Endodermal cell (in vitro differentiated cells): ENCODE measurements around the gene SRP14. TPM values are rescaled to one million over a fixed set of nuclear protein-coding genes. Genes with fewer than 3 reads are reported as not detected.
A peak's percentile ranks its signal among the peaks of the same experiment; 100 is the strongest.

ENCODE experiments used
- DNase-seq: peaks from one replicate; pipeline ENCODE4 v3.0.0-alpha.2; 2017
- H3K27ac ChIP-seq: 2 replicates; pipeline ENCODE4 v1.5.1; 2013; ENCODE audit warnings: mild to moderate bottlenecking, low read depth, low read length, moderate library complexity
- H3K27me3 ChIP-seq: 2 replicates; pipeline ENCODE4 v1.6.1; 2013; ENCODE audit warnings: mild to moderate bottlenecking, low read length, moderate library complexity; ENCODE audit not compliant: insufficient read depth, control insufficient read depth, poor library complexity, severe bottlenecking
- H3K36me3 ChIP-seq: 2 replicates; pipeline ENCODE4 v1.7.0; 2013; ENCODE audit warnings: mild to moderate bottlenecking, low read length, moderate library complexity; ENCODE audit not compliant: control insufficient read depth, insufficient read depth
- H3K4me1 ChIP-seq: one replicate; pipeline ENCODE4 v1.7.0; 2013; ENCODE audit warnings: low read length; ENCODE audit not compliant: control insufficient read depth, insufficient read depth
- H3K4me3 ChIP-seq: 2 replicates; pipeline ENCODE4 v1.5.1; 2013; ENCODE audit warnings: mild to moderate bottlenecking, low read length, moderate library complexity
- H3K9ac ChIP-seq: 2 replicates; pipeline ENCODE4 v1.6.1; 2013; ENCODE audit warnings: mild to moderate bottlenecking, low read length, moderate library complexity; ENCODE audit not compliant: poor library complexity, severe bottlenecking; ENCODE audit errors: extremely low read depth
- H3K9me3 ChIP-seq: 2 replicates; pipeline ENCODE4 v1.6.1; 2013; ENCODE audit warnings: mild to moderate bottlenecking, low read length, moderate library complexity; ENCODE audit not compliant: control insufficient read depth
- H3K27ac Mint-ChIP-seq: 2 replicates; pipeline ENCODE4 v1.8.0; 2020; ENCODE audit warnings: mixed read lengths
- H3K27me3 Mint-ChIP-seq: 2 replicates; pipeline ENCODE4 v1.8.0; 2021; ENCODE audit warnings: mild to moderate bottlenecking, mixed read lengths; ENCODE audit not compliant: insufficient read depth
- H3K36me3 Mint-ChIP-seq: 2 replicates; pipeline ENCODE4 v1.8.0; 2020; ENCODE audit warnings: low read depth, mixed read lengths
- H3K4me1 Mint-ChIP-seq: 2 replicates; pipeline ENCODE4 v1.8.0; 2020; ENCODE audit warnings: mixed read lengths
- H3K4me3 Mint-ChIP-seq: 2 replicates; pipeline ENCODE4 v1.8.0; 2020; ENCODE audit warnings: mild to moderate bottlenecking, moderate library complexity, mixed read lengths
- H3K9me3 Mint-ChIP-seq: 2 replicates; pipeline ENCODE4 v1.8.0; 2020; ENCODE audit warnings: mild to moderate bottlenecking, mixed read lengths
- WGBS, 2 experiments: methylation state at CpG; one replicate each; pipeline versions ENCODE4 v1.1.5 to v1.1.7; 2013; ENCODE audit warnings: missing lambda C conversion rate in 2 of 2, mixed read lengths in 1 of 2; ENCODE audit not compliant: insufficient coverage in 1 of 2, insufficient read length in 1 of 2; 5-methylcytosine and 5-hydroxymethylcytosine counted together
- total RNA-seq, 2 donors: library from RNA; stranded (reverse); fragmentation: NEBNext Ultra II Directional in 1 of 2; extraction: Animal tissue kit (Norgen Biotek cat#: 25700) in 1 of 2; gene quantifications; 2 replicates in 1 of 2; 3 replicates in 1 of 2; pipeline ENCODE4 v1.2.1, GENCODE V29; 2021
- TF ChIP-seq, protein P1 (sequence below): fragments of 200-600 bp; sonication (generic); conservative IDR thresholded peaks from 2 replicates; pipeline ENCODE4 v1.5.0; 2021; ENCODE audit warnings: antibody characterized with exemption, mild to moderate bottlenecking

Gene SRP14
- total RNA-seq, 2 donors from 2014 or later: 237 to 293 TPM

DNA sequence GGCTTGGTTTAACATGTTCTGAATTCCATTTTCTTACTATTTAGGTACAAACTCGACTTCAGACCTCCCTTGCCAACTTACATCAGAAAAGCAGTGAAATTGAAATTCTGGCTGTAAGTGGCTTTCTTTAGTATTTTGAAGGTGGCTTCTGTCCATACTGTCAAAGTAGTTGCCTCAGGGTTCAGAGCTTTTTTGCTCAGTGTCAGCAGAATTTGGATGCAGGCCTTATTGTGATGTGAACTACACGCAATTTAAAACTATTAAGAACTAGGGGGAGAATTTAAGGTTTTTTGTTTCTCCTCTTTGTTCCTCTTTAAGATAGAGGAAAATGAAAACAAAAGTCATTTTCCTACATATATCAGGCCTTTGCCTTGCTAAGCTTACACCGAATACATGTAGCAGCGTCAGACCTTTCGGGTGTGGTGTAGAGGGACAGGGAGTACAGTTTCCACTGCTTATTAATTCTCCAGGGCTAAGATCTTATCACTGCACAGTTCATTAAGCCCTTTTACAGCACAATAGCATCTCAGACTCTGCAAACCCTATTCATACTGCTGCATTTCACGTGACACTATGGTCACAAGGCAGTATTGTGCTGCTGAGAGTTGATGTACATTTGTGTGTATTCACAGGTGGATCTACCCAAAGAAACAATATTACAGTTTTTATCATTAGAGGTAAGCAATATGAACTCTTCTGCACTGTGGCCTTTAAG lies 6.7 kb downstream of the SRP14 start:
- Mint-ChIP-seq H3K36me3 (peaks cover 55% of the 10 kb centered on the region), H3K27me3 (no peaks in the 10 kb centered on the region), H3K4me3 (no peak overlapping the region), H3K9me3 (no peaks in the 10 kb centered on the region), H3K27ac (no peak overlapping the region), H3K4me1 (peaks cover 4% of the 10 kb centered on the region)
- no peak for DNase-seq
- Histone ChIP-seq H3K4me1 (no peaks in the 10 kb centered on the region), H3K36me3 (peaks cover 93% of the 10 kb centered on the region), H3K9me3 (no peaks in the 10 kb centered on the region), H3K27ac (no peak overlapping the region), H3K4me3 (no peak overlapping the region), H3K27me3 (no peaks in the 10 kb centered on the region), H3K9ac (no peak overlapping the region)
- WGBS, 2 experiments: 87 to 95% methylated on average over 4 to 6 of the region's 6 CpGs
- TF ChIP-seq, protein P1, sequence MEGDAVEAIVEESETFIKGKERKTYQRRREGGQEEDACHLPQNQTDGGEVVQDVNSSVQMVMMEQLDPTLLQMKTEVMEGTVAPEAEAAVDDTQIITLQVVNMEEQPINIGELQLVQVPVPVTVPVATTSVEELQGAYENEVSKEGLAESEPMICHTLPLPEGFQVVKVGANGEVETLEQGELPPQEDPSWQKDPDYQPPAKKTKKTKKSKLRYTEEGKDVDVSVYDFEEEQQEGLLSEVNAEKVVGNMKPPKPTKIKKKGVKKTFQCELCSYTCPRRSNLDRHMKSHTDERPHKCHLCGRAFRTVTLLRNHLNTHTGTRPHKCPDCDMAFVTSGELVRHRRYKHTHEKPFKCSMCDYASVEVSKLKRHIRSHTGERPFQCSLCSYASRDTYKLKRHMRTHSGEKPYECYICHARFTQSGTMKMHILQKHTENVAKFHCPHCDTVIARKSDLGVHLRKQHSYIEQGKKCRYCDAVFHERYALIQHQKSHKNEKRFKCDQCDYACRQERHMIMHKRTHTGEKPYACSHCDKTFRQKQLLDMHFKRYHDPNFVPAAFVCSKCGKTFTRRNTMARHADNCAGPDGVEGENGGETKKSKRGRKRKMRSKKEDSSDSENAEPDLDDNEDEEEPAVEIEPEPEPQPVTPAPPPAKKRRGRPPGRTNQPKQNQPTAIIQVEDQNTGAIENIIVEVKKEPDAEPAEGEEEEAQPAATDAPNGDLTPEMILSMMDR: no peak

GRCh38 chr15:40031300-40031699 lies 7.7 kb downstream of the SRP14 start:
- Histone ChIP-seq H3K36me3 (peaks cover 91% of the 10 kb centered on the region), H3K4me1 (no peaks in the 10 kb centered on the region), H3K4me3 (no peak overlapping the region), H3K9ac (no peak overlapping the region), H3K27ac (no peak overlapping the region), H3K27me3 (no peaks in the 10 kb centered on the region), H3K9me3 (no peaks in the 10 kb centered on the region)
- Mint-ChIP-seq H3K4me1 (no peaks in the 10 kb centered on the region), H3K36me3 (peaks cover 53% of the 10 kb centered on the region), H3K27ac (no peak overlapping the region), H3K9me3 (no peaks in the 10 kb centered on the region), H3K27me3 (no peaks in the 10 kb centered on the region), H3K4me3 (no peak overlapping the region)
- DNase-seq: no peak
- WGBS, 2 experiments: 91 to 100% methylated on average over 1 of the region's 3 CpGs
- TF ChIP-seq, protein P1: no peak

GRCh38 chr15:40029979-40030893 lies 8.7 kb downstream of the SRP14 start:
- no peaks in the 10 kb centered on the region for H3K9me3 ChIP-seq
- DNase-seq: peak; percentile 84
- H3K4me1 Mint-ChIP-seq: no peaks in the 10 kb centered on the region
- no peak overlapping the region for H3K27ac Mint-ChIP-seq
- H3K27ac ChIP-seq: no peak overlapping the region
- TF ChIP-seq, protein P1: peak; percentile 89
- peaks cover 90% of the 10 kb centered on the region for H3K36me3 ChIP-seq
- no peak overlapping the region for H3K4me3 Mint-ChIP-seq
- H3K9me3 Mint-ChIP-seq: no peaks in the 10 kb centered on the region
- H3K4me3 ChIP-seq: no peak overlapping the region
- no peaks in the 10 kb centered on the region for H3K27me3 ChIP-seq
- H3K27me3 Mint-ChIP-seq: no peaks in the 10 kb centered on the region
- no peak overlapping the region for H3K9ac ChIP-seq
- no peaks in the 10 kb centered on the region for H3K4me1 ChIP-seq
- H3K36me3 Mint-ChIP-seq: peaks cover 55% of the 10 kb centered on the region
- 78 to 87% methylated on average over 4 to 7 of the region's 7 CpGs for WGBS, 2 experiments
